ENCODE data around the gene DGKB. TPM values are rescaled to one million over a fixed set of nuclear protein-coding genes. Genes with fewer than 3 reads are reported as not detected.

The DGKB gene
- total RNA-seq, 1 experiment from 2014 or later: not detected

DNA sequence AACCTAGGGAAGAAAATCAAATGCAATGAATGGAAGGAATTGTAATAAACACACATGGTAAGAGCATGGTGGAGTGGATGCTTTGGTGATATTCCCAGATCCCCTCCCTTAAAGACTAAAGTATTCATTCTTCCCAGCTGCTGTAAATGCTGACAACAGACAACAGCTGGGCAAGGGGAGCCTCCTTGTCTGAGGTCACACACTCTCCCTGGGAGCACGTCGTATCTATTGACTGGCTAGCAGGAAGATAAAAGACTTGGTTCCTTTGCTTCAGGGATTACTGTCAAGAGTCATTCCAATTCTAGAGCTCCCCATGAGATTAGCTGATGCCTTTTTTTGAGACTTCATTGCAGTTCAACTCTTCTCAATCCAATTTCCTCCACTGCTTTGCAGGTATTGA is 469.6 kb downstream of the DGKB start:
- intact Hi-C loops (cut with micrococcal nuclease; ENCODE audit: unreplicated experiment): no loop called here
- Histone ChIP-seq H3K4me1 (ENCODE audit: insufficient read depth, low read length, poor library complexity, severe bottlenecking) (no peaks in the 10 kb centered on the region), H3K4me3 (ENCODE audit: low read depth, low read length, poor library complexity, severe bottlenecking) (no peak overlapping the region), H3K9me3 (ENCODE audit: low read depth, low read length, poor library complexity, severe bottlenecking) (no peaks in the 10 kb centered on the region), H3K27ac (ENCODE audit: low read depth, low read length, poor library complexity, severe bottlenecking) (no peak overlapping the region), H3K36me3 (ENCODE audit: insufficient read depth, low read length, poor library complexity, severe bottlenecking) (no peaks in the 10 kb centered on the region), H3K27me3 (replicated peaks; ENCODE audit: insufficient read depth, low read depth, low read length, poor library complexity) (no peaks in the 10 kb centered on the region)
- TF ChIP-seq EZH2 (IDR thresholded peaks at IDR 0.05; ENCODE audit: borderline replicate concordance, low read depth, low read length, poor library complexity, severe bottlenecking): no peak
- DNase-seq (ENCODE audit: low spot score): no peak
- BruUV-seq (replicated peaks): no TSS peak
- ChIA-PET CTCF (no interaction called here), POLR2A (ENCODE audit: low non-redundant PET) (no interaction called here)

DNA sequence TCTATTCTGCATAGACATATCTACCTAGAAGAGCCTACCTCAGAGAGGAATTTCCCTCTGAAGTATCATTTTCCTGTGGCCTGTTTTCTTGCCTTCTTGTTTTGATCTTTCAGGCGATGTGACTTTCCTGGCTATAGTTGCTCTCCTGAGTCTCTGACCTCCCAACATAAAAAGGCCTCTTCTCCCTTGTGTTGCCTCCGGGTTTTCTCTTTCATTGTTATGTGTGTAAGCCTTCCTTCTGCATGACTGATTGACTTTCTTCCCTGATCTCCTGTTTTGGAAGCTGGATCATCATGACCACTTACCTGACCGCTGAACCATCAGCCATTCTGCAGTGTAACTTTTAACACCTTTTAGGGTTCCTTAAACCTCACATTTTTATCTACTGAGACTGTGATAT is 471.6 kb downstream of the DGKB start:
- POLR2A ChIA-PET (ENCODE audit: low non-redundant PET): no interaction called here
- H3K4me1 ChIP-seq (ENCODE audit: insufficient read depth, low read length, poor library complexity, severe bottlenecking): no peaks in the 10 kb centered on the region
- DNase-seq (ENCODE audit: low spot score): no peak
- no peak for TF ChIP-seq EZH2 (IDR thresholded peaks at IDR 0.05; ENCODE audit: borderline replicate concordance, low read depth, low read length, poor library complexity, severe bottlenecking)
- CTCF ChIA-PET: no interaction called here
- no TSS peak for BruUV-seq (replicated peaks)
- H3K27me3 ChIP-seq (replicated peaks; ENCODE audit: insufficient read depth, low read depth, low read length, poor library complexity): no peaks in the 10 kb centered on the region
- no peak overlapping the region for H3K4me3 ChIP-seq (ENCODE audit: low read depth, low read length, poor library complexity, severe bottlenecking)
- H3K36me3 ChIP-seq (ENCODE audit: insufficient read depth, low read length, poor library complexity, severe bottlenecking): no peaks in the 10 kb centered on the region
- no peaks in the 10 kb centered on the region for H3K9me3 ChIP-seq (ENCODE audit: low read depth, low read length, poor library complexity, severe bottlenecking)
- H3K27ac ChIP-seq (ENCODE audit: low read depth, low read length, poor library complexity, severe bottlenecking): no peak overlapping the region
- intact Hi-C loops (cut with micrococcal nuclease; ENCODE audit: unreplicated experiment): no loop called here

DNA sequence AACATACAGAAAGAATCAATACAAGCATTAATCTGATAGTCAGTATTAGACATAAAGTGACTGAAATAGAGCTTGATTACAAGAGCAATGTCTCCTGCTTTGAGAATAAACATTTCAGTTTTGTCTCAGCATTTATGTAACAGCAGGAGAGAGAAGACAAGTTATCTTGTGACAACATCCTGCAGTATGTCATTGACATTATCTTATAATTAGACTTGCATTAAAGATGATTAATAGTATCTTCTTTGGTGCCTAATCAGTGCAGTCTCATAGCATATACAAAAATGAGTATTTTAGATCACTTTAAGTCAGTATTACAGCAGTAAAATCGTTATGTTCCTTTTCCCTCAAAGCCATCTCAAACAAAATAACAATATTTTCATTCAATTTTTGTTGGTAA is 477.0 kb downstream of the DGKB start:
- Histone ChIP-seq H3K4me3 (ENCODE audit: low read depth, low read length, poor library complexity, severe bottlenecking) (no peak overlapping the region), H3K27ac (ENCODE audit: low read depth, low read length, poor library complexity, severe bottlenecking) (no peak overlapping the region), H3K27me3 (replicated peaks; ENCODE audit: insufficient read depth, low read depth, low read length, poor library complexity) (no peaks in the 10 kb centered on the region), H3K9me3 (ENCODE audit: low read depth, low read length, poor library complexity, severe bottlenecking) (no peaks in the 10 kb centered on the region), H3K36me3 (ENCODE audit: insufficient read depth, low read length, poor library complexity, severe bottlenecking) (no peaks in the 10 kb centered on the region), H3K4me1 (ENCODE audit: insufficient read depth, low read length, poor library complexity, severe bottlenecking) (no peaks in the 10 kb centered on the region)
- BruUV-seq (replicated peaks): no TSS peak
- no peak for TF ChIP-seq EZH2 (IDR thresholded peaks at IDR 0.05; ENCODE audit: borderline replicate concordance, low read depth, low read length, poor library complexity, severe bottlenecking)
- TF ChIP-seq, protein P1, sequence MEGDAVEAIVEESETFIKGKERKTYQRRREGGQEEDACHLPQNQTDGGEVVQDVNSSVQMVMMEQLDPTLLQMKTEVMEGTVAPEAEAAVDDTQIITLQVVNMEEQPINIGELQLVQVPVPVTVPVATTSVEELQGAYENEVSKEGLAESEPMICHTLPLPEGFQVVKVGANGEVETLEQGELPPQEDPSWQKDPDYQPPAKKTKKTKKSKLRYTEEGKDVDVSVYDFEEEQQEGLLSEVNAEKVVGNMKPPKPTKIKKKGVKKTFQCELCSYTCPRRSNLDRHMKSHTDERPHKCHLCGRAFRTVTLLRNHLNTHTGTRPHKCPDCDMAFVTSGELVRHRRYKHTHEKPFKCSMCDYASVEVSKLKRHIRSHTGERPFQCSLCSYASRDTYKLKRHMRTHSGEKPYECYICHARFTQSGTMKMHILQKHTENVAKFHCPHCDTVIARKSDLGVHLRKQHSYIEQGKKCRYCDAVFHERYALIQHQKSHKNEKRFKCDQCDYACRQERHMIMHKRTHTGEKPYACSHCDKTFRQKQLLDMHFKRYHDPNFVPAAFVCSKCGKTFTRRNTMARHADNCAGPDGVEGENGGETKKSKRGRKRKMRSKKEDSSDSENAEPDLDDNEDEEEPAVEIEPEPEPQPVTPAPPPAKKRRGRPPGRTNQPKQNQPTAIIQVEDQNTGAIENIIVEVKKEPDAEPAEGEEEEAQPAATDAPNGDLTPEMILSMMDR (conservative IDR thresholded peaks at IDR 0.05; ENCODE audit: low read depth, low read length): no peak
- ChIA-PET POLR2A (ENCODE audit: low non-redundant PET) (no interaction called here), CTCF (no interaction called here)
- DNase-seq (ENCODE audit: low spot score): no peak
- intact Hi-C loops (cut with micrococcal nuclease; ENCODE audit: unreplicated experiment): no loop called here

DNA sequence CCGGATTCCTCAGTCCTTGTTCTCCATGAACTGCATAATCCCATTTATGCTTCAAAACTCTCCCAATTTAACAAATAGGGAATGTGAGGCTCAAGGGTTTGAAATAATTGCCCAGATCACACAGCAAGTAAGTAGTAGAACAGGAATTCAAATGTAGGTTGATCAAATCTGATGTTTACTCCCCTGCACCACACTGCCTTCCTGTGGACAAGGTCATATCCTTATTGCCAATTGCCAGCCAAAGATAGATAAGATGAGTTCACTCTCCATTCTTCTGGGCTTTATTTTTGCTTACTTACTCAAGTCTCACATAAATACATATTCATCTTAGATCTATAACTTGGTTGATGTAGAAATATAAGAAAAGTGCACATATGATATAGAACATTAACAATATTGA is 477.9 kb downstream of the DGKB start:
- POLR2A ChIA-PET (ENCODE audit: low non-redundant PET): no interaction called here
- intact Hi-C loops (cut with micrococcal nuclease; ENCODE audit: unreplicated experiment): no loop called here

More for the DNA sequence above, 477.9 kb downstream of the DGKB start:
- no TSS peak for BruUV-seq (replicated peaks)
- CTCF ChIA-PET: no interaction called here
- no peak overlapping the region for H3K27ac ChIP-seq (ENCODE audit: low read depth, low read length, poor library complexity, severe bottlenecking)
- no peaks in the 10 kb centered on the region for H3K9me3 ChIP-seq (ENCODE audit: low read depth, low read length, poor library complexity, severe bottlenecking)
- no peaks in the 10 kb centered on the region for H3K27me3 ChIP-seq (replicated peaks; ENCODE audit: insufficient read depth, low read depth, low read length, poor library complexity)
- no peak overlapping the region for H3K4me3 ChIP-seq (ENCODE audit: low read depth, low read length, poor library complexity, severe bottlenecking)
- no peaks in the 10 kb centered on the region for H3K4me1 ChIP-seq (ENCODE audit: insufficient read depth, low read length, poor library complexity, severe bottlenecking)
- no peaks in the 10 kb centered on the region for H3K36me3 ChIP-seq (ENCODE audit: insufficient read depth, low read length, poor library complexity, severe bottlenecking)
- TF ChIP-seq, protein P1 (conservative IDR thresholded peaks at IDR 0.05; ENCODE audit: low read depth, low read length): peak; percentile 21; the same call in 1 of the 2 replicates
- no peak for TF ChIP-seq EZH2 (IDR thresholded peaks at IDR 0.05; ENCODE audit: borderline replicate concordance, low read depth, low read length, poor library complexity, severe bottlenecking)
- peak; percentile 10 for DNase-seq (ENCODE audit: low spot score)
